HG02840 (cell line): ENCODE measurements around the gene NTMT1.
A peak's percentile ranks its signal among the peaks of the same experiment; 100 is the strongest.

Source experiments
- ATAC-seq: cut with Tn5 transposase; IDR thresholded peaks from one replicate; pipeline ENCODE4 v1.9.1; 2021; ENCODE audit warnings: mild to moderate bottlenecking, moderate library complexity, moderate number of reproducible peaks; ENCODE audit not compliant: unreplicated experiment, low FRiP score

The NTMT1 gene

DNA sequence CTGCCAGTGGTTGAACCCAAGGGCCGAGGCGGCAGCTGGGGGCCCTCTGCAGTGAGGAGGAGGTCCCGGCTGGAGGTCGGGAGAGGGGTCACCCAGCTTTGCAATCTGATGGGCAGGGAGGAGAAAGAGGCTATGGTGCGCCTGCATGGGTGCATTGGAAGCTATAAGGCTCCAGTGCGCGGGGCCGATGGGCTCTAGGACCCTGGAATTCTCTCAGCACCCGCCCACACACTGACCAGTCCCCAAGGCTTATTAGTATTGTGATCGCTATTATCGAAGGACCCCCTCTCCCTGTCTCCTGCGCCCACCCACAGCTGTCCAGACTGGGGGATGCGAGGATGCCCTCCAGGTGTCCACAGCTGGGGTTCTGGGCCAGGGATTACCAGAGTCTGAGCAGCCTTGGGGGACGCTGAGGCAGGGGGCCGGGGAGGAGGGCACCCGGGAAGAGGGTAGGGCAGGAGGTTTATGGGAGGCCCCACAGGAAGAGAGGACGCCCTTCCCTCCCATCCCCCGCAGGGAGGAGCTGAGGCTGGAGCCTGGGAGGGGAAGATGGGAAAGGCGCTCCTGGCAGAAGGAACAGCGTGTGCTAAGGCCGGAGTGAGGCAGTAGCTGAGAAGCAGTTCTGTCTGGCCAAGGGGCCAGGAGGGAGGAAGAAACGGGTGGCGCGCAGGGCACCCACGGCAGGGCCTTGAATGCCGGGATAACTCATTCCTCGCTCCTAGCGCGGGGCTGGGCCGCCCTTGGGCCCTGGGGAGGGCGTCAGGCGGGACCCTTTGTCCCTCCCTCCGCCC, 29.2 kb upstream of the NTMT1 start:
- ATAC-seq: no peak

DNA sequence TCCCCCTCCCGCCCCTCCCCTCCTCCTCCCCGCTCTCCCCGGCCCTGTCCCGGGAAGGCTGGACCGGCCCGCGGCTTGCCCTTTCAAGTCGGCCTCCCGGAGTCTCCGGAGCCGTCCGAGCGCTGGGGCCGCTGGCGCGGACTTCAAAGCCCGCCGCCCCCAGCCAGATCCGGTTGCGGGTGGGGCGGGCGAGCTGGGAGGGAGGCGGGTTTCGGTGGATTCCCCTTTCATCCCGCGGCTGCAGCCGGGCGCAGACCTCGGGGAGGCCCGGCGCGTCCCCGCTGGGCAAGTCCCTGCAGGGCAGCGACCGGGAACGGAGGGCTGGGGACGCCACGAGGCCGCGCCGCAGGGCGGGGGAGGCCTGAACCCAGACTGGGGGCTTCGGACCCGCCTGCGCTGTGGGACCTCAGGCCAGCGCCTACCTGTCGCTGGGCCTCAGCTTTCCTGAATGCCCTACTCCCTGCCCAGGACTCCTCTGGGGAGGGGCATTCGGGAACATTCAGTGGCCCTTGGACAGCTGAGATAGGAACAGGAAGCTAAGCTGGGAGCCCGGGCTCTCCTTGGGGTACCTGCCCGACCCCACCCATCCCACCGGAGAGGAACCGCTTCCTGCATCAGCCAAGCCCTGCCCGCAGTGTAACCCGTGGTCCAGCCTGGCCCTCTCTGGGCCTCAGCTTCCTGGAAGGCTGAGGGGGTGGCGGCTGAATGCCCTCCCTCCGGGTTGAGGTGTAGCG, 28.4 kb upstream of the NTMT1 start:
- no peak for ATAC-seq

DNA sequence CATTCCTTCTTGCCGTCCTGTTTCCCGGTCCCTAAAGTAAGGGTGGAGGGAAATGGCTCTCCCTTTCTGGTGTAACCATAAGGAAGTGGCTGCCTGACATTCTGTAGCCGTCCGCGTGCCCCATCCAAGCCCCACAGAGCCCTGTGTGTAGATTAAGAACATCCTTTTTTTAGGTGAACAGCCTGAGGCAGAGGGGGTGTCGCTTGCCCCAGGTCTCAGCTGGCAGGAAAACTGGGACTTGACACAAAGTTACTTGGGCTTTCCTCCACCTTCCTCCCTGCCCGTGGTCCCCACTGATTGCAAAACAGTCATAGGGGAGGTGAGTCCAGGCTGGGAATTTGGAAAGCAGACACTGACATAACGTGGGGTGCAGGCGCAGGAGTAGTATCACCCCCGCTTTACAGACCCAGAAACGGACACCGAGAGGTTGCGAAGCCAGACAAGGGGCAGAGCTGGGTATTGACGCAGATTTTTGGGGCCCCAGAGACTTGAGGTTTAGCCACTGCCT, 27.8 kb upstream of the NTMT1 start:
- no peak for ATAC-seq

DNA sequence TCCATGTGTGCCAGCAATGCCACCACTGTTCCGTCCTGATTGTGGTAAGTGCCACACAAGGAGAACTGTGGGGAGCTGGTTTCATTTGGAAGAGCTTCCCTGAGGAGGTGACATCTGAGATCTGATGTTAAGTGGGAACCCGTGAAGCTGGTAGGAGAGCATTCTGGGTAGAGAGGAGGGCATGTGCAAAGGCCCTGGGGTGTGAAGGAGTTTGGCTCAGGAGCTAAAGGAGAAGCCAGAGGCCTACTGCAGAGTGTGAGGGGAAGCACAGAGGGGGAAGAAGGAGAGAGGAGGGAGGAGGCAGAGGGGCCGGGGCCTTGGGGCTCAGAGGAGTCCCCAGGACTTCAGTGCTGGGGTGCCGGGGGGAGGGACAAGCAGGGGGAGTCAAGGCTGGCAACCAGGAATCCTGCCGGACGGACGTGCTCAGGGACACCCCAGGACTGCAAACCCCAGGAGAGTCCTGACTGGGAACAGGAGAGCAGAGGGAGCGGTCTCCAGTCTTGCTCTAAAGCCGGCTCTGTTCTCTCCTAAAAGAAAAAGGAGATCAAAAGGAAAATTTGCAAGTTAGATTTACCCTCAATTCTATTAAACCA, 24.8 kb upstream of the NTMT1 start:
- no peak for ATAC-seq

DNA sequence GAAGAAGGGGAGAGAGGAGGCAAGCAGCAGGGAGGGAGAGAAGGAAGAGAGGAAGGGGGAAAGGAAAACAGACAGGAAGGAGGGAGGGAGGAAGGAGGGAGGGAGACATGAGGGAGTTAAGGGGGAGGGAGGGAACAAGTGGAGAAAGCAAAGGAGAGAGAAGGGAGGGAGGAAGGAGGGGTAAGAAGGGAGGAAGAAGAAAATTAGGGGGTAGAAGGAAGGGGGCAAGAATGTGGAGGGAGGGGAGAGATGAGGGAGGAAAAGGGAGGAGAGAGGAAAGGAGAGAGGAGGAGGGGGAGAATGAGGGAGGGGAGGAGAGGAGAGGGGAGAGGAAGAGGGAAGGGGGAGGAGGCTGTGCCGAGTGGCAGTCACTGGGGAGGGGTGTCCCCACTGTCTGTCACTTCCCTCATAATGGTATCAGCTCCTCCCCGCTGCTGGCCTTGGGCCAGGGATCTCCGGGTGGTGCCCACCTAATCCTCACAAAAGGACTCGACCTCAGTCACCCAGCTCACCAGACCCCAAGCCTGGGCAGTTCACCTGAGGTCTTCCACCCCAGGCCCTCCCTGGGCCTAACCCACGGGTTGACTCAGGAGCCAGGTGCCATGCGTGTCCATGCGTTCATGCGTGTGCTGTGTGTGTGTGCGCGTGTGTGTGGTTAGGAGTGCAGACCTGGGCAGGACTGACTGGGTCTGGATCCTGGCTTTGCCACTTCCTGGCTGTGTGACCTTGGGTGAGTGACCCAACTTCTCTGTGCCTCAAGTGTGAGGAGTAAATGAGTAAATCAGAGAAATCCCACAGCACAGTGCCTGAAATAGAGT, 23.2 kb upstream of the NTMT1 start:
- no peak for ATAC-seq

DNA sequence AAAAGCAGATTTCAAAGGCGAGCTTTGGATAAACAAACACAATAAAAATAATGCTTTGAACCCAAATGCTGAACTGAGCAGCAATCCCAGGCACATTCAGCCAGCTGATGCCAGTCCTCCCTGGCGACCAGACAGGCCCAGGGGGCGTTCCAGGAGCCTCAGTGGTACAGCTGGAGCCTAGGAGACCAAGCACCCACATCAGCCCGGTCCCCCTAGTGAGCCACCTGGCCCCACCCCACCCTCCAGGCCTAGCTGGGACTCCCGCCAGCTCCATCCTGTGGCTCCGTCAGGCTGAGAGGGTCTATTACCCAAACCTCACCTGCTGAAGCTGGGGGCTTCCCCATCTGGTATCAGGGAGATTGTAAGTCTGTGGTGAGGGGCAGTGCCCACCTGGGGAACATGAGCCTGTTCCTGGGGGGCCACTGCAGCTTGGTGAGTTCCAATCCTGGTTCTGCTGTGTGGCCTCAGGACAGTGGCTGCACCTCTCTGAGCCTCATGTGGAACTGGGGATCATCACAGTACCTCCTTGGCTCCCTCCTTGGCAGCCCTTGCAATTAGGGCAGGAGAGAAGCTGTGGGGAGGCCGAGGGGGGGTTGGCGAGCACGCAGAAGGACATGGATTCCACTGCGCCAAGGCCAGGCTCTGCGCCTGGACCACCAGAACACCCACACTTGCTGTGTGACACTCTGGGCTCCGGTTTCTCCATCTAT, 21.8 kb upstream of the NTMT1 start:
- ATAC-seq: no peak

DNA sequence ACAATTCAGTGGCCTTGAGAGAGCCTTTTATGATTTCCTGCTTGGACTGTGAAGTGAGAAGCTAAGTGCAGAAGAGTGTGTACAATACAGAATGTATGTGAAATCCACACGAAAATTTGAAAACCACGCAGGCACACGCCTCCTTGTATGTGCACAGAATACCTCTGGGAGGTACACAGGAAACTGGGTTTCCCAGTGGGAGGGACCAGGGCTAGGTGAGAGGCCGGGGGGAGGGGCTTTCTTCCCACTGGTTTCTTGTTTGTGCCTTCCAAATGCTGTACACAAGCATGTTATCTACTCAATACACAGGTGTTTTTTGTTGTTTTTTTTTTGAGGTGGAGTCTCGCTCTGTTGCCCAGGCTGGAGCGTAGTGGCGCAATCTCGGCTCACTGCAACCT, 21.2 kb upstream of the NTMT1 start:
- ATAC-seq: no peak

DNA sequence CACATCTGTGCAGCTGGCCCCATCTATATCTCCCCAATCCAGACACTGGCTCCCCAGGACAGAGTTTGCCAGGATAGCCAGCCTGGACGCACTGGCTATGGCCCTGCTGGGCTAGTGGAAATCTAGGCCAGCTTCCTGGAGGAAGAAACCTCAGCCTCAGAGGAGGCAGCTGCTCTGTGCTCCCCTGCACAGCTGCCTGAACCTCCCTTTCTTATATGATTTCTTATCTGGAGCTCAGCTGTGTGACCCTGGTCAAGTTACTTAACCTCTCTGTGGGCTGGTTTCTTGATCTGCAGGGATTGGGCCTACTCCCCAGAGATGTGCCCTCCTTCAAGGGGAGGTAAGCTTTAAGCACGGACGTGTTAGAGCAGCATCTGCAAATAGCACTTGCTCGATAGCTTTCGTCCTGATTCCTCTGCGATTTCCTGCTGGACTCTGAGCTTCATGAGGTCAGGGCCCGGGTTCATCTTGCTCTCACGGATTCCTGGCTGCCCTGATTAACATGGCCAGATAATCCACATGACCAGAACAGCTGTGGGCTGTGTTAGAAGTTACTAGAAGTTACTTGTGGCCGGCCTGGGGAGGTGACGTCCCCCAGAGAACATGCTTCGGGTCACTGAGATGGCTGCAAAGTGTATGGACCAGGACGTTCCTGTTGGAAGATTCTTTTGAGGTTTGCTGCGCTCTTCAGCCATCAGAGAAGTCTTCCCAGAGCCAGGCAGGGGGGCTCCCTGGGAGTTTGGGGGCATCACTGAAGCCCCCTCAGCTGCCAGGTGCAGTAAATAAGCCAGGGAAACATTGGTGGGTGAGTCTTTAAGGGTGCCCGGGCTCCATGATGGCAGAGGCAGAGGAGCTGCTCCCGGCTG, 19.6 kb upstream of the NTMT1 start:
- no peak for ATAC-seq

DNA sequence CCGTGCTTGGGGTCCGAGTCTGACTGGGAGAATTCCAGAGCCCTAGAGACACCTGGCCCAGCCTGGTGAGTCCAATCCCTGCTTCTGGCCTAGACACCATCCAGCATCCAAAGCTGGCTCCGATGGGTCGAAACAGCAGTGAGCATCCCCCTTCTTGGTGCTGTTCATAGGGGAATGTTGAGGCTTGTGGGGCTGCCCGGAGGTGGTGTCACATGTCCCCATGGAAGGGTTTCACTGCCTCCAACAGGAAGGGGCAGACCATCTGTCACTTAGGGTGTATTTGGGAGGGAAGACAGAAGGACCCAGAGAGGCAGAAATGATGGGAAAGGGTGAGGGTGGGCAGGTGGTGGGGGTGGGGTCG, 19.0 kb upstream of the NTMT1 start:
- ATAC-seq: no peak

DNA sequence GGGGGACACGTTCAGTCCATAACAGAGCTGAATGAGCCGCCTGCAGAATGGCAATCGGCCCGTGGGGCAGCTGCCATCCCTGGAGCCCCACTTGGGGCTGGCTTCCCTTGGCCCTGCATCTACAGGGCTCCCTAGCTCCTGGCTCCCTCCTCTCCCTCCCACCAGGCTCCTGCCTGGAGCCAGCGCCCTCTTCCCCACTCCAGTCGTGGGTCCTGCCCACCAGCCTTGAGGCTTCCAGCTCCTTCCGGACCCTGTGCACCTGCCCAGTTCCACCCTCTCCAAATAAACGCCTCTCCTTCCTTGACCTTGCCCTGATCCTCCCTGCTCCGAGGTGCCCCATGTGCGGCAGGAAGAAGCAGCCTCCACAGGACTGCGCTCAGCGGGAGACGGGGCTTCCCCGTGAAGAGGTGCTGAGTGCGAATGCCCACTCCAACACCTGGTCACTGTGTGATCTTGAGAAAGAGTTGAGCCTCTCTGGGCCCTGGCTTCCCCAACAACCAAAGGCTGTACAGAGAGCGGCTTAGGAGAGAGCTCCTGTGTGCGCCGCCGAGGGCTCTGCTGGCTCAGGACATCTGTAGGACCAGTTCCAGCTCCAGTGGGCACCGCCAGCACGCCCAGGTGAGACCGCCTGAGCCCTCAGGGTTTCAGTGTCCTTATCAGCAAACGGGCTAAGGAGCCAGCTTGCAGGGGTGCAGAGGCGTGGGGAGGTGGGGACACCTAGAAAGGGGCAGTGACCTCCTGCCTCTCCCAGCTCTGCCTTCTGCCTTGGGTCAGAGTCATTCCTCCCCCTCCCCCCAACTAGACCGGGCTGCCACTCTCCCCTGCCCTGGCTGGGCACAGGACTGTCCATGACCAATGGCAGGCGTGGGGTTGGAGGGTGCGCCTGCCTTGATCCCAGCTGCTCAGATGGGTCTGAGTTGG, 17.1 kb upstream of the NTMT1 start:
- no peak for ATAC-seq

DNA sequence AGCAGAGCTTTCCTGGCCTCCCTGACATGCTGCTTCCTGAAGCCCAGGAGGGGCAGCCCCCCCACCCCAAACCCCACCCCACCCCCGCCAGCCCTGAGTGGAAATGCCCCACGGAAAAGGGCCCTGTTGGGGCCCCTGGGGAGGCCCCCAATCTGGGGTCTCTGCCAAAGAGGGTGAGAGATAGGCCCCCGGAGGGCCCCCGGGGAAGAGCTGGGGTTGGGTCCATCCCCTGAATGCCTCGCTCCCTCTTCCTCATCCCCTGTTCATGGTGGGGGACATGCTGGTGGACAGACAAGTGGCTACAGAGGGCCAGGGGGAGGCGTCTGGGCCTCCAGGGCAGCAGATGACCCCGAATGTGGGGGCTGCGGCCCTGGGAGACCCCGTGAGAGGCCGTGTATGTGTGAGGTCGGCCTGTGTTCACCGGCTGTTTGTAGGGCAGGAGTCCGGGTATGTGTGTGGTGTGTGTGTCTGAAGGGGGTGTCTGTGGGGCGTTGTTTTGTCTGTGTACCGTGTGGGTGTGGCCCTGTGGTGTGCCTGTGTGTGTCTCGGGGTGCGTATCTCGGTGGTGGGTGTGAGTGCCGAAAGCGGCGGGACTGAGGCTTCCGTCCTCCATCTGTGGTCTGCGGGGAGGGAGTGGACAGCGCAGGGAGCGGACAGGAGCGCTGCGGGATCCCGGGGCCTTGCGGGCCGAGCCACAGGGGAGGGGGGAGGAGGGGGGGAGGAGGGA, 16.3 kb upstream of the NTMT1 start:
- ATAC-seq: no peak

DNA sequence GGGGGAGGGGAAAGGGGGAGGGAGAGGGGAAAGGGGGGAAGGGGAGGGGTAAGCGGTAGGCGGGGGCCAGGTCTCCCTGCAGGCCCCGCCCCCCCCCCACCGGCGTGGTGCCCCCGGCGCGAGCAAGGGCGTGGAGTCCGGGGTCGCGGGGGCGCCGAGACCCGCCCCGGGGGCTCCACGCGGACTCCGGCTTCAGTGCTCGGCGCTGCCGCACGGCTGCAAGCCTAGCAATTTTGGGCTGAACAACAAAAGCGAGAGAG, 15.8 kb upstream of the NTMT1 start:
- no peak for ATAC-seq

DNA sequence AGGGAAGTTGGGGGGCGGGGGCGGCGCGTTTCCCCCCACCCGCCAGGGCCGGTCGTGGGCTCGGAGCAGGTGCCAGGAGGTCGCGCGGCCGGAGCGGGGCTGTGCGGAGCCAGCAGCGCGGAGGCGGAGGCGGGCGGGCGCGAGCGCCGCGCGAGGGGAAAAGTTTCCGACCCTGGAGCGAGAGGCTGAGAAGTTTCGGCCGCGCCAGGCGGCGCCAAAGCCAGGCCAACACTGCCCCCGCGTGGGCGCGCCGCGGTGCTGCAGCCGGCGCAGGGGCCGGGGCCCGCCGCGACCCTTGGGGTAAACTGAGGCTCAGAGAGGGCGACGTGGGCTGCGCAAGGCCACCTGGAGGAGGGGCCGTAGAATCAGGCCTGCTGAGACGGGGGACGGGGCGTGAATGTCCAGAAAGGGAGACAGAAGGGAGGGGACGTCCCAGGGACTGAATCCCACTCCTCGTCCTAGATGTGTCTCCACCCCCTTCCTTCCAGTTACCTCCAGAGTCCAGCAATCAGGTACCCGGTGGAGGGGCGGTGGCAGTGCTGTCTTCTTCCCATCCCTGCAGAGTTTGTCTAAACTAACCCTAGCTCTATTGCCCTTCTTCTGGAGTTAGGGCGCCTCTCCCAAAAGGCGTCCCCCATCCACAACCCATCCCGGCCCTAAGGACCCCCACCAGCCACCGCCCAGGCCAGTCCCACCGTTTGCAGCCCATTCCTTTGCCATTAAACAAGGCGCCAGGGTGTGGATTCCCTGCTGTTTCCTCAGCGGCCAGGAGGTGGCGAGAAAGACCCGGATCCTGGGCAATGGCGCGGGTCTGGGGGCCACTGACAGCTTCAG, 15.3 kb upstream of the NTMT1 start:
- ATAC-seq: peak; percentile 50

DNA sequence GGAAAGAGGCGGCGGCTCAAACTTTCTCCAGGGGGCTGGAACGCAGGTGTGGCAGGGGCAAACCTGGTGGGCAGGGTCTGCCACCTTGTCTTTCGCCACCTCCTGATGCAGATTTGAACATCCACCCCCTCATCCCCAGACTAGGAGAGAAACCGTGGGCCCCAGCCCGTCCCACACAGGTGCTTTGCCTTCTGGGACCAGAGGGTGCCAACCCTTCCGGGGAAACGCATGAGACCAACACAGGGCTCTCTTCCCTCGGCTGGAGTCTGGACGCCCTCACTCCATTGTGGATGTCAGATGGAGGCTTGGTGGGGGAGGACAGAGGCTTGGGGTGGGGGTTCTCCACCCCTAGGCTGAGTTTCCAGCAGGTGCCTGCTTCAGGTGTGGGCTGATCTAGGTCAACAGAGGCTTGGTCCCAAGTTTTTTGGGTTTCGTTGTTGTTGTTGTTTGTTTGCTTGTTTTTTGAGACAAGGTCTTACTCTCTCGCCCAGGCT, 14.6 kb upstream of the NTMT1 start:
- no peak for ATAC-seq

DNA sequence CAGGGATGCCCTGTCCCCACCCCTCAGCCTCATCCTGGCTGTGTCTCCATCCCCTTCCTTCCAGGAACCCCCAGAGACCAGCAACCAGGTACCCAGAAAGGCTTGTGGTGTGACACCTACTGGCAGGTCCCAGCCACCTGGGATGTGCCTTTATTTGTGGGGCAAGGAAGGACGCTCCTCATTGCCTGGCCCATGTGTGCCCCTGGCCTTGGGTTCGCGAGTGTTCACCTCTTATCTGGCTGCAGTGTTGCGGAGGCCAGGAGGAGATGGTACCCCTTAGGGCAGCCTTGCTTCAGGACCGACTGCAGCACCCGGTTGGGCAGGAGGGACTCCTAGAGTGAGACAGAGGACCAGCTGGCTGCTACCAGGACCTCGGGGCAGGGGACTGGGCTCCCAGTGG, 13.8 kb upstream of the NTMT1 start:
- no peak for ATAC-seq

DNA sequence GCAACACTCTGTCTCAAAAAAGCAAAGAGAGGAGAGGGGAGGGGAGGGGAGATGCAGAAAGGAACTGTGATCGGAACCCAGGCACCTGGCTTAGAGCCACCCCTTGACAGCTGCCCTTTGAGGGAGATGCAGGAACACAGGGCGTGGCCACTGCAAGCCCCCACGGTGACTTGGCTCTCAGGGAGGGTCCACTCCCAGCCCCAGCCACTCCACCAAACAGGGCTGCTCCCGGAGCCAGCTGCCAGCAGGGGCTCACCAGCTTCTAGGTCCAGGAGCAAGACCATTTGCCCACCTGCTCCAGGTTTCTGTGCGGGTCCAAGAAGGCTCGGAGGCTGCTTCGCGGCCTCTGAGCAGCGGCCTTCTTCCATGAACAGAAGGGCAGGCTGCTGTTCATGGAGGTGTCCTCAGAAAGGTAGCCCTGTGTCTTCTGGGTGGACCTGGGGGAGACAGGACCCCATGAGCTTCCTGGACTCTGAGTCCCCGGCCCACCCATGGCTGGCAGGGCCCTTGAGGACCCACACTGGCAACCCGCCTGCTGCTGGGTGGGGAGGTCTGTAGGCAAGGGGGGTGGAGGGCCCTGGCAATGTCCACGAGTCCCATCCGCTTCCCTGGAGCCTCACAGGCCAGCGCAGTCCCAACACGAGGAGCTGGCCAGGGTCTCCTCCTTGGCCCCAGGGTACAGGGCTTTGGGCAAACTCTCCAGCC, 13.0 kb upstream of the NTMT1 start:
- ATAC-seq: no peak
